Activated naive CD4-positive, alpha-beta T cell treated with anti-CD3 and anti-CD28 coated beads, Interleukin-2, amount 10 ng/mL, durations not matched to agents 7 days and 5 days (primary cell): ENCODE data around the gene FXN.

Experiments
- CTCF ChIA-PET: fragments of 350-600 bp; sonication (Branson Sonifier 250); formaldehyde crosslinking; loops from one replicate; lab custom pipeline; 2021; ENCODE audit warnings: antibody characterized with exemption; lab: Charles Lee
- DNase-seq: peaks from one replicate; pipeline ENCODE4 v3.0.0-alpha.2; 2020
- H3K27ac Mint-ChIP-seq: one replicate; pipeline ENCODE4 v1.8.0; 2021; ENCODE audit warnings: mild to moderate bottlenecking, moderate library complexity, mixed read lengths
- H3K27me3 Mint-ChIP-seq: one replicate; pipeline ENCODE4 v1.8.0; 2021; ENCODE audit warnings: mild to moderate bottlenecking, mixed read lengths
- H3K36me3 Mint-ChIP-seq: one replicate; pipeline ENCODE4 v1.8.0; 2021; ENCODE audit warnings: mixed read lengths
- H3K4me1 Mint-ChIP-seq: one replicate; pipeline ENCODE4 v1.8.0; 2021; ENCODE audit warnings: mixed read lengths
- H3K4me3 Mint-ChIP-seq: one replicate; pipeline ENCODE4 v1.8.0; 2021; ENCODE audit warnings: mild to moderate bottlenecking, moderate library complexity, mixed read lengths
- H3K9me3 Mint-ChIP-seq: one replicate; pipeline ENCODE4 v1.8.0; 2021; ENCODE audit warnings: mixed read lengths

FXN gene

DNA sequence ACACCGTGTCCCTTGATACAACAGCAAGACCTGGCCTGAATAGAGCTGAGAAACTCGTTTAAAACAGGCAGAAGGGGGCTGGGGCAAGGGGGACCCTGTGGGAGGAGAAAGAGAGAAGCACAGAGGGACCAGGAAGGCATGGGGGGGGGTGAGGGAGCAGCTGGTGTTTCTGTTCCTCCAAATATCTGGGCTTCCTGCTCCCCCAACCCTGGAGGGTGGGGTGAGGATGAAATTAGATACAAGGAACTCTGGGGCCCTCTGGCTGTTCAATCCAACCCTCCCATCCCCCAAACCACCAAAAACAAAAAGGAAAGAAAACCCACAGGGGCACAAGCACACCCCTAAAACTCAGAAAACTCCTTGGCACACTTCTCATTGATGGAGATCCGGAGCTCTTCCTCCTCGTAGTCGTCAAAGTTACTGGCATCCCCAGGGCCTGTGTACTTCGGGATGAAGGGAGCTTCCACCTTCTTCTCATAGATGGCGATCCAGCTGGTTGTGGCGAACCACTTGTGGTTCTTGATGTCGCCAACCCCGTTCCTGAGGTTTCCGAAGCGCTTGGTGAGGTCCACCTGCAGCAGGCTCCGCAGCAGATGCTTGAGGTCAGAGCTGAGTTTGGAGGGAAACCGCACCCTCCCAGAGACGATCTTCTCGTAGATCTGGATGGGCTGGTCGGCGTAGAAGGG, 22.7 kb upstream of the FXN start:
- Mint-ChIP-seq H3K36me3 (no peaks in the 10 kb centered on the region), H3K4me3 (peak overlapping the region; percentile 40), H3K27ac (no peak overlapping the region), H3K9me3 (no peaks in the 10 kb centered on the region), H3K4me1 (peaks cover 22% of the 10 kb centered on the region), H3K27me3 (peaks cover 64% of the 10 kb centered on the region)
- DNase-seq = no peak
- CTCF ChIA-PET = interaction anchor here (0.9 to 1.4 kb wide), 2 partner anchors 13 to 18 kb away, joined by 3 read pairs; no protein-coding TSS in a partner anchor

DNA sequence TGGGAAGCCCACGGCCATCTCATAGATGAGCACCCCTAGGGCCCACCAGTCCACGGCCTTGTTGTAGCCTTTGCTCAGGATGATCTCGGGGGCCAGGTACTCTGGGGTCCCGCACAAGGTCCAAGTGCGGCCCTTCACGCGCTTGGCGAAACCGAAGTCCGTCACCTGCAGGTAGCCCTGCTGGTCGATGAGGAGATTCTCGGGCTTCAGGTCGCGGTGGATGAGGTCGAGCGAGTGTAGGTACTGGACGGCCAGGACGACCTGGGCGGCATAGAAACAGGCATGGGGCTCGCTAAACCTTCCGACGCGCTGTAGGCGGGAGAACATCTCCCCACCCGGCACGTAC, 22.2 kb upstream of the FXN start:
- CTCF ChIA-PET = interaction anchor here (0.9 to 1.4 kb wide), 2 partner anchors 14 to 18 kb away, joined by 3 read pairs; no protein-coding TSS in a partner anchor
- no peak overlapping the region for H3K27ac Mint-ChIP-seq
- H3K36me3 Mint-ChIP-seq = no peaks in the 10 kb centered on the region
- no peak for DNase-seq
- peaks cover 64% of the 10 kb centered on the region for H3K27me3 Mint-ChIP-seq
- no peak overlapping the region for H3K4me3 Mint-ChIP-seq
- H3K9me3 Mint-ChIP-seq = no peaks in the 10 kb centered on the region
- peaks cover 27% of the 10 kb centered on the region for H3K4me1 Mint-ChIP-seq

DNA sequence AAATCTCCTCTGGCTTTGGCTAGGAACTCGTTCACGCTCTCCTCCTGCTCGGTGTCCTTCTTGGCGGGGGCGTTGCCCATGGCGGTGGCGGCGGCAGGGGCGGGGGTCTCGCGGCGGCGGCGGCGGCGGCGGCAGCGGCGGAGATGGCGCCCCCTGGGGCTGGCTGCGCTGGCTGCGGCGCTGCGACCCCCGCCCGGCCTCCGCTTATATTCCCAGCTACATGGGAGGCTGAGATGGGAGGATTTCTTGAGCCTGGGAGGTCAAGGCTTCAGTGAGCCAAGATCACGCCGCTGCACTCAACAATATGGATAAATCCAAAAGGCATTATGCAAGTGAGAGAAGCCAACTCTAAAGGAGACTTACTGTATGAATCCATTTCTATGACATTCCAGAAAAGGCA, 21.5 kb upstream of the FXN start, which contains the start of gene PRKACG:
PRKACG (minus strand) TSS at position 101 of the 400 bp plus-strand sequence; CDS start at position 80, 21 bp downstream.
- peaks cover 34% of the 10 kb centered on the region for H3K4me1 Mint-ChIP-seq
- no peaks in the 10 kb centered on the region for H3K36me3 Mint-ChIP-seq
- peaks cover 64% of the 10 kb centered on the region for H3K27me3 Mint-ChIP-seq
- CTCF ChIA-PET = interaction anchor here (1.4 kb wide), 1 partner anchor 14 kb away, joined by 3 read pairs; no protein-coding TSS in a partner anchor
- H3K9me3 Mint-ChIP-seq = no peaks in the 10 kb centered on the region
- no peak for DNase-seq
- no peak within 1 kb of the TSS for H3K27ac Mint-ChIP-seq
- peak within 1 kb of the TSS; percentile 40 for H3K4me3 Mint-ChIP-seq

DNA sequence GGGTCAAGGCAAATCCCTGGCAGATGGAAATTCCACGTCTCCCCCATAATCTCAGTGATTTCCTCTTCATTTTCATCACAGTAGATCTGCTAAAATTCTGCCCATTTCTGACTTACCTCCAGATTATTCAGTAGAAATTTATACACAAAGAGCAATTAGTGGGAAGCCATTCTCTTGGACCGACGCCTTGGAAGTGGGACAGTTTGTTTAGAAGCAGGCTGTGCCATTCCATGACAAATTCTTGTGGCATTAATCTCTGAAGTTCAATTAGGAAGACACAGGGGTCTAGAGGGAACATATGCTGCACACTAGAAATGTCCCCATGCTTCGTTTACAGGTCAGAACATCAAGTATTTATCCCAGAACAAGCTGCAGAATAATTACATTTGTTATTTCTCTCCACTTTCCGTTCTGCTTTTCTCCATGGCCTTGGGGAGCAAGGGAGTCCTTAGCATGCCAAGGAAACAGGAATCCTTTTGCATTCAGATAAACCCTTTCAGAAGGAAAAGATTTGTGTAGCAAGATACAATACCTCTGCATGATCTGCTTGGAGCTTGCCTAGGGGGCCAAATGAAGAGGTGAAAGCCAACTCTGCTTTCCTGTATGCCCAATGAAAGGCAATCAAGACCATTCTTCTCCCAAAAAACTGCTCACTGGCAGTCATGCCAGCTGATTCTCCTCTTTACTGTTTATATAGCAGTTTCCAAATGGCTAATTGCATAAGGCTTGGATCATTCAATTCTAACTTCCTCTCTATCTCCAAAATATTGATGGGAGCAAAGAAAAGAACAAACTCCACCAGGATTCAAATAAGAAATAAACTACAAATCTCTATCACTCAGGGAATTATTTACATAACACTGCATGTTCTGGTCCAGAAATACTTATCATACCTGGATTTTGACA, 19.1 kb upstream of the FXN start:
- Mint-ChIP-seq H3K27ac (no peak overlapping the region), H3K4me3 (no peak overlapping the region), H3K36me3 (no peaks in the 10 kb centered on the region), H3K4me1 (peaks cover 54% of the 10 kb centered on the region), H3K27me3 (peaks cover 44% of the 10 kb centered on the region), H3K9me3 (no peaks in the 10 kb centered on the region)
- CTCF ChIA-PET = interaction anchor here (0.7 to 0.8 kb wide), 2 partner anchors 10 to 67 kb away, joined by 3 read pairs; no protein-coding TSS in a partner anchor
- DNase-seq = no peak

DNA sequence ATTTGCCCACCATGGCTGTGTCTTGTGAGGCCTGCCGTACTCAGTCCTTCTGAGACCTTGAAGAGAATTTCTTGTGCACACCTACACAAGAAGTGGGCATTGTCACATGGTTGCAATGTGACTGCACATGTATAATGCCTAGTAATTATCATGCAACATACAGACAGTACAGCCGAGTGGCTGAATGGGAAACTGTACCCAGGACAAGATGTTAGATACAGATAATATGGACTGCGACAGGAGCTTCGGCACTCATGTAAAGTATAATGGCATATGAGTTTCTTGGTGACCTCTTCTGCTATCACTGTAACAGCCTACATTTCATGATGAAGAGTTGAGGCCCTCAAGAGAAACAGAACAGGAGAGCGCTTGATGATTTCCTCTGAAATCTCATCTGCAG, 16.8 kb upstream of the FXN start:
- Mint-ChIP-seq H3K9me3 (no peaks in the 10 kb centered on the region), H3K27ac (peak overlapping the region; percentile 53), H3K4me3 (no peak overlapping the region), H3K36me3 (no peaks in the 10 kb centered on the region), H3K27me3 (peaks cover 28% of the 10 kb centered on the region), H3K4me1 (peaks cover 53% of the 10 kb centered on the region)
- CTCF ChIA-PET = interaction anchor here (0.8 to 1.9 kb wide), 5 partner anchors 8 to 160 kb away, joined by 3 to 10 read pairs (median 3); partner anchors contain the start of gene FXN
- DNase-seq = no peak

DNA sequence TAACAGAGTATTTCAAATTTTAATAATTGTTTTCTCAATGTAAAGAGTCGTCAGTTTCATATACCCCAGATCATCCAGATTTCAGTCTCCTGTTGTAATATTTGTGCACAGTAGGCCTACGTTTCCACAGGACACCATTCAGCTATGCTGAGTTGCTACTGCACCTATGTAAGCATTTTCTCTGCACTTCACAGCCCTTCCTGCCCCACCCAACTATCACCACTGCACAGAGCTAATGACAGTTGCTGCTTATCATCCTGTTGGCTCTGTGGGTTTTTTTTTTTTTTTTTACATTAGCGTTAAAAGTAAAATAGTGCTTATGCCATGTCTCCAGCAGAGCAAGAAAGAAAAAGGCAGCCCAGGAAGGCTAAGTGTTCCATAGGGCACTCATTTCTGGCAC, 15.7 kb upstream of the FXN start:
- no peaks in the 10 kb centered on the region for H3K36me3 Mint-ChIP-seq
- no peak overlapping the region for H3K4me3 Mint-ChIP-seq
- H3K27ac Mint-ChIP-seq = peak overlapping the region; percentile 81
- no peaks in the 10 kb centered on the region for H3K9me3 Mint-ChIP-seq
- peak; percentile 76 for DNase-seq
- CTCF ChIA-PET = interaction anchor here (0.7 to 1.9 kb wide), 5 partner anchors 8 to 70 kb away, joined by 4 to 10 read pairs (median 7); partner anchors contain the start of gene FXN
- peaks cover 60% of the 10 kb centered on the region for H3K4me1 Mint-ChIP-seq
- peaks cover 31% of the 10 kb centered on the region for H3K27me3 Mint-ChIP-seq

DNA sequence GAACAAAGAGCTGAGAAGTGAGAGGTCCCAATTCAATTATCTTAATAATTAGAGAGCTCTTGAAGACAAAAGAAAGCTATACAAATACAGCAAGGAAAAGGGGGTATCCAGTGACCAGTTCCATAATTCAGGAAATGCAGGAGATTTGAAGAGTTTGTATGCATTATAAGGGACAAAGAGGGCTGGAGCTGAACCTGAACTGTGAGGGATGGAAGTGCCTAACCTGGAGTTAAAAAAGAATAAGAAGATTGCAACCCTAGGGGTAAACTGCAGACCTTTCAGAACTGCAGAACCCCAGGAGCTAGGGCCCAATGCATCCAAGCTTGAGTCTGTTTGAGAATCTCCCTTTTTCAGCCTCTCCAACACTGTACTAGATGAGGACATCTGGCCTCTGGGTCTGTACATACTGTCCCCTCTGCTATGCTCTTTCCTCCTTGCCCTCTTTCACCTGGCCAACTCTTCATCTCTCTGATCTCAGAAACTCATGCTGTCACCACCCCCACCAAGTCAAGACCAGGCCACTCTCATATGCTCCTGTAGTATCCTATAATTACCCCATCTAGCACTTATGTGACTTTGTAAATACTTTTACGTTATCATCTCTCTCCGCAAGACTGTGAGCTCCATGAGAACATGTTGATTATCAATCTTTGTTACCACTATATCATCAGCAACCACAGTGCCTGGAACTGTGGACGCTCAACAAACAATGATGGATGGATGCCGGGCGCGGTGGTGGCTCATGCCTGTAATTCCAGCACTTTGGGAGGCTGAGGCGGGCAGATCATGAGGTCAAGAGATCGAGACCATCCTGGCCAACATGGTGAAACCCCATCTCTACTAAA, 15.0 kb upstream of the FXN start:
- peaks cover 58% of the 10 kb centered on the region for H3K4me1 Mint-ChIP-seq
- CTCF ChIA-PET = interaction anchor here (0.7 to 1.9 kb wide), 6 partner anchors 8 to 437 kb away, joined by 4 to 10 read pairs (median 6); partner anchors contain the start of gene FXN
- H3K36me3 Mint-ChIP-seq = no peaks in the 10 kb centered on the region
- no peak for DNase-seq
- H3K27me3 Mint-ChIP-seq = peaks cover 30% of the 10 kb centered on the region
- H3K9me3 Mint-ChIP-seq = no peaks in the 10 kb centered on the region
- no peak overlapping the region for H3K4me3 Mint-ChIP-seq
- H3K27ac Mint-ChIP-seq = peak overlapping the region; percentile 81

DNA sequence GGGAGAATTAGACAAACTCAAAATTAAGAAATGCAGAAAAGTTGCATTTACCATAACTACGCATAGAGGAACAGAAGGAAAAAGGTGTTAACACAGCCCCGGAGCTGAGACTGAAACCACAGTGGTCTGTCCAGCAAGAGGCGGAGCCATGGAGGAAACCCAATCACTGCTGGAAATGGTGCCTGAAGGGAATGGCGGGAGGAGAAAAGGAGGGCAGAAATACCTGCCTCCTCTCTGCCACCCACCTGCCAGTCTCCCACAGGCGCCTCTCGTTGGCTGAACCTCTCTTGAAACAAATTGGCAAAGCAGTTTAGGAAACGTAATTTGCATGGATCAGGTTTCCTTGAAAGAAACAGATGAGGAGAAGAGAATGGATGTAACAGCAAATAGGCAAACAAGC, 11.9 kb upstream of the FXN start:
- no peaks in the 10 kb centered on the region for H3K9me3 Mint-ChIP-seq
- H3K4me1 Mint-ChIP-seq = peaks cover 79% of the 10 kb centered on the region

DNA sequence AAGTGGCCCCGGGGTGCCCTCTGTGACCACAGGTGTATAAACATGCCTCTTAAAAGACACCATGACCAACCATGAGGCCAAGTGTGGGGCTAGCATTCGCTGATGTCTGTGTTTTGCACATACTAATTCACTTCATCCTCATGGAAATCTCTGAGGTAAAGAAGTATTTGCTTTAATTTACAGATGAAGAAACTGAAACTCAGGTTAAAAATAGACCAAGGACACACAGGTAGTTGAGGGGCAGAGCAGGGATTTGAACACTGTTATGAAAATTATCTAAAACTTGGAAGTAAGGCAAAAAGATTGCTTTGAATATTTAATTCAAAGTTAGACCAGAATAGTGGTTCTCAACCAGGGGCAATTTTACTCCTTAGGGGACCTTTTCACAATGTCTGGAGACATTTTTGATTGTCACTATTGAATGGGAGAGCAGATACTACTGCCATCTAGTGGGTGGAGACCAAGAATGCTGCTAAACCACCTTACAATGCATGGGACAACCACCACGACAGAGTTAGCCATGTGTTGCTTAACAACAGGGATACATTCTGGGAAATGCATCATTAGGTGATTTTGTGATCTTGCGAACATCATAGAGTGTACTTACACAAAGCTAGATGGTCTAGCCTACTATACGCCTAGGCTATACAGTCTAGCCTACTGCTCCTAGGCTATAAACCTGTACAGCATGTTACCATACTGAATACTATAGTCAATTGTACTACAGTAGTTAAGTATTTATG, 8.0 kb upstream of the FXN start:
- CTCF ChIA-PET = interaction anchor here (0.6 to 2.3 kb wide), 12 partner anchors 8 to 467 kb away, joined by 3 to 9 read pairs (median 4); no protein-coding TSS in a partner anchor
- peaks cover 11% of the 10 kb centered on the region for H3K9me3 Mint-ChIP-seq
- H3K4me3 Mint-ChIP-seq = no peak overlapping the region
- peaks cover 23% of the 10 kb centered on the region for H3K27me3 Mint-ChIP-seq
- H3K4me1 Mint-ChIP-seq = peaks cover 84% of the 10 kb centered on the region
- DNase-seq = peak; percentile 53
- peak overlapping the region; percentile 66 for H3K27ac Mint-ChIP-seq
- H3K36me3 Mint-ChIP-seq = peaks cover 15% of the 10 kb centered on the region

More for the DNA sequence above, 11.9 kb upstream of the FXN start:
- Mint-ChIP-seq H3K27me3 (peaks cover 27% of the 10 kb centered on the region), H3K4me3 (no peak overlapping the region), H3K27ac (no peak overlapping the region), H3K36me3 (no peaks in the 10 kb centered on the region)
- DNase-seq = no peak
- CTCF ChIA-PET = interaction anchor here (1.0 to 2.4 kb wide), 2 partner anchors 47 to 440 kb away, joined by 3 to 8 read pairs; no protein-coding TSS in a partner anchor

DNA sequence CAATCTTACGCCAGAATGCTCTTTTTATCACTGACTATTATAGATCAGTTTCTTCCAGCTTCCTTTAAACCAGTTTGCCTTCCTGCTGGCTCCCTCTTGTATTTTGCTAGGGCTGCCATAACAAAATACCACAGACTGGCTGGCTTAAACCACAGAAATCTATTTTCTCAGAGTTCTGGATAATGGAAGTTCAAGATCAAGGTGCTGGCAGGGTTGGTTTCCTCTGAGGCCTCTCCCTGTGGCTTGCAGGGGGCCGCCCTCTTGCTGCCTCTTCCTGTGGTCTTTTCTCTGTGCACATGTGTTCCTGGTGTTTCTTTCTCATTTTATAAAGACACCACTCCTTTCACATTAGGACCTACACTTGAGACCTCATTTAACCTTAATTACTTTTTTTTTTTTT, 6.8 kb upstream of the FXN start:
- Mint-ChIP-seq H3K27me3 (peaks cover 21% of the 10 kb centered on the region), H3K4me1 (peaks cover 79% of the 10 kb centered on the region), H3K4me3 (peak overlapping the region; percentile 37), H3K36me3 (peaks cover 15% of the 10 kb centered on the region), H3K27ac (peak overlapping the region; percentile 81), H3K9me3 (peaks cover 11% of the 10 kb centered on the region)
- DNase-seq = peak; percentile 83
- CTCF ChIA-PET = interaction anchor here (0.6 to 2.3 kb wide), 12 partner anchors 9 to 448 kb away, joined by 3 to 9 read pairs (median 4); no protein-coding TSS in a partner anchor

DNA sequence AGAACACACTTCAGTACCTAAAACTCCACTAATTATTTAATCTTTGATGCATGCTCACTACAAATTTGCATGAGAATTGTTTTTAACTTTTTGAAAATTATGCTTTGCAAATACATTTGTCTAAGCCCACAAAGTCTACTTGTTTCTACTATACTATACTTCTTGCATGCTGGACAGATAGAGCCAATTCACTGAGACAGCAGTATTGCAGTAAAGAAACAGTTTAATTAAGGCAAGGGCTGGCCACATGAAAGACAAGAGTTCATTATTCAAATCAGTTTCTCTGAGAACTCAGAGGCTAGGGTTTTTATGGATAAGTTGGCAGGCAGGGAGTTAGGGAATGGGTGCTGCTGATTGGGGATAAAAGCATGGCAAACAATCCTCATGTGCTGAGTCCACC, 6.0 kb upstream of the FXN start:
- CTCF ChIA-PET = no interaction called here
- Mint-ChIP-seq H3K4me1 (peaks cover 77% of the 10 kb centered on the region), H3K27ac (peak overlapping the region; percentile 81), H3K36me3 (peaks cover 15% of the 10 kb centered on the region), H3K4me3 (no peak overlapping the region), H3K27me3 (peaks cover 13% of the 10 kb centered on the region), H3K9me3 (peaks cover 11% of the 10 kb centered on the region)
- no peak for DNase-seq

DNA sequence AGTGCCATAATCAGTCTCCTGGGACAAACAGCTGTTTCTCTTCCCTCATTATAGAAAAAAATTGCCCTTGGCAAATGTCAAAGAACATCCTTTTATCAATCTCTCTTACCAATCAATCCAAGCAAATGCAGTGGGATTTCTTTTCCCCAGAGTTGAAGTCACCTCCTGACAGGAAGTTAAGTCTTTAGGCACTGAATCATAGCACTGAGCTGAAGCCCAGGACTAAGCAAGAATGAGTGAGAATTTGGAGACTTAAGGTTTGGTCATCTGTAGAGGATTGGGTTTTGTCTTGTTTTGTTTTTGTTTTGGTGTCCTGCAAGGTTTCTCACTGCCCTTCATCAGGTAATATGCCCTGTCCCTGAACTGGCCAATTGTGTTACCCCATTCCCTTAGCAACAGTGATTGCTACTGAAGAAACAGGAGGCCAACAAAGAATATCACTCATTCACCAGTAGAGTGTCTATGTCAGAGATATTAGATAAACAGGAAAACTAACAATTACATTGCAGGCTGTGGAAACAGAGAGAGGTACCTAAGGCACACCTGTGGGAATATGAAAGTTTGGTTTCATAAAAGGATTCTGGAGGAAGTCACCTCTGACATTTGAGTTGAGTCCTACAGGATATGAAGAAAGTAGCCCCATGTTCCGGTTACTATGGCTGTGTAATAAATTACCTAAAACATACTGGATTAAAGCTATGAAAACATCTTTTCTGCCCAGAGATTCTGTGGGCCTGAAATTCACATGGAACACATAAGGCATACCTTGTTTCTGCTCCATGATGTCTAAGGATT, 4.5 kb upstream of the FXN start:
- DNase-seq = no peak
- H3K27me3 Mint-ChIP-seq = peaks cover 5% of the 10 kb centered on the region
- CTCF ChIA-PET = interaction anchor here (1.0 to 1.9 kb wide), 4 partner anchors 18 to 162 kb away, joined by 3 to 4 read pairs (median 3); no protein-coding TSS in a partner anchor
- peaks cover 80% of the 10 kb centered on the region for H3K4me1 Mint-ChIP-seq
- no peak overlapping the region for H3K4me3 Mint-ChIP-seq
- H3K27ac Mint-ChIP-seq = no peak overlapping the region
- H3K36me3 Mint-ChIP-seq = peaks cover 15% of the 10 kb centered on the region
- peaks cover 11% of the 10 kb centered on the region for H3K9me3 Mint-ChIP-seq
